Ishikawa (cell line): ENCODE results near the gene OR2AG2.

ENCODE experiments used
- CEBPB ChIP-seq: IDR thresholded peaks from 2 replicates; pipeline ENCODE4 v1.6.1; 2012
- CREB1 ChIP-seq: IDR thresholded peaks from 2 replicates; pipeline ENCODE4 v1.6.1; 2012; ENCODE audit warnings: low read depth
- EP300 ChIP-seq: IDR thresholded peaks from 2 replicates; pipeline ENCODE4 v1.6.1; 2012; ENCODE audit warnings: borderline replicate concordance
- FOXM1 ChIP-seq: IDR thresholded peaks from 2 replicates; pipeline ENCODE4 v1.6.1; 2012; ENCODE audit warnings: low read depth, borderline replicate concordance
- MAX ChIP-seq: IDR thresholded peaks from 2 replicates; pipeline ENCODE4 v1.6.1; 2012
- RAD21 ChIP-seq: IDR thresholded peaks from 2 replicates; pipeline ENCODE4 v1.6.1; 2012; ENCODE audit warnings: low read depth
- REST ChIP-seq: IDR thresholded peaks from 2 replicates; pipeline ENCODE4 v1.6.1; 2012; ENCODE audit warnings: low read depth, mild to moderate bottlenecking
- TAF1 ChIP-seq: IDR thresholded peaks from 2 replicates; pipeline ENCODE4 v1.6.1; 2012; ENCODE audit warnings: low read depth, mild to moderate bottlenecking
- YY1 ChIP-seq: IDR thresholded peaks from 2 replicates; pipeline ENCODE4 v1.6.1; 2012; ENCODE audit warnings: low read depth
- ZBTB7A ChIP-seq: IDR thresholded peaks from 2 replicates; pipeline ENCODE4 v1.6.1; 2012; ENCODE audit warnings: low read depth

GRCh38 chr11:6736495-6737121 is 35.2 kb downstream of the OR2AG2 start:
- TF ChIP-seq RAD21 (no peak), ZBTB7A (no peak), REST (no peak), EP300 (no peak), TAF1 (no peak), CEBPB (no peak), FOXM1 (no peak), YY1 (no peak), CREB1 (no peak), MAX (no peak)
